Activated T-cell treated with anti-CD3 and anti-CD28 coated beads, Interleukin-2, amount 50 U/mL, for 72 hours (primary cell): ENCODE results near the gene ZNF227. TPM values are rescaled to one million over a fixed set of nuclear protein-coding genes. Genes with fewer than 3 reads are reported as not detected.
"Not testable (repeated sequence)": the region's sequence is repeated elsewhere in the genome, so short reads cannot be mapped to it uniquely, and the experiment has no call there.

Source experiments
- ATAC-seq, 2 donors: fragments of 150-1000 bp; cut with Tn5 transposase; replicated peaks in 1 of 2; 2 replicates each; pipeline ENCODE4 v1.10.0; 2021; ENCODE audit warnings: moderate library complexity in 2 of 2, mild to moderate bottlenecking in 1 of 2
- DNase-seq, 2 donors: peaks; one replicate each; pipeline ENCODE4 v3.0.0; 2021 to 2022; ENCODE audit warnings: mixed read lengths in 1 of 2
- H3K27ac Mint-ChIP-seq: one replicate; pipeline ENCODE4 v1.8.0; 2022; ENCODE audit warnings: mild to moderate bottlenecking, moderate library complexity, mixed read lengths
- H3K27me3 Mint-ChIP-seq: one replicate; pipeline ENCODE4 v1.8.0; 2022; ENCODE audit warnings: low read depth, mixed read lengths
- H3K36me3 Mint-ChIP-seq, 2 donors: one replicate each; pipeline ENCODE4 v1.8.0; 2022; ENCODE audit warnings: mixed read lengths in 2 of 2, mild to moderate bottlenecking in 1 of 2; ENCODE audit not compliant: insufficient read depth in 2 of 2
- H3K4me1 Mint-ChIP-seq: one replicate; pipeline ENCODE4 v1.8.0; 2022; ENCODE audit warnings: low read depth, mixed read lengths
- H3K4me3 Mint-ChIP-seq, 2 donors: one replicate each; pipeline ENCODE4 v1.8.0; 2022; ENCODE audit warnings: mild to moderate bottlenecking in 2 of 2, mixed read lengths in 2 of 2, moderate library complexity in 2 of 2
- H3K9me3 Mint-ChIP-seq, 2 donors: one replicate each; pipeline ENCODE4 v1.8.0; 2022; ENCODE audit warnings: mixed read lengths in 2 of 2
- total RNA-seq, 2 donors: library from RNA; stranded (reverse); gene quantifications; one replicate each; pipeline ENCODE4 v1.2.3, GENCODE V29; 2022

The ZNF227 gene
- 10 to 100 TPM; 31.5 to 36.6 TPM for total RNA-seq

- Mint-ChIP-seq H3K4me1 (peaks cover 31% of the 10 kb centered on the region), H3K4me3 (peak within 1 kb of the TSS; percentile 87 to 95), H3K36me3 (peaks cover 13 to 36% of the 10 kb centered on the region in 2 donors), H3K9me3 (peaks cover 4 to 8% of the 10 kb centered on the region in 2 donors), H3K27ac (peak within 1 kb of the TSS; percentile 83), H3K27me3 (no peaks in the 10 kb centered on the region)
- ATAC-seq (peak; percentile 95 to 98), DNase-seq (peak; percentile 84 to 86)
Observed at GRCh38 chr19:44212250-44212865, at the start of gene ZNF227. TSS of gene ZNF227 (plus strand) at chr19:44212532. CDS start at chr19:44217793, 5,261 bp downstream.

DNA sequence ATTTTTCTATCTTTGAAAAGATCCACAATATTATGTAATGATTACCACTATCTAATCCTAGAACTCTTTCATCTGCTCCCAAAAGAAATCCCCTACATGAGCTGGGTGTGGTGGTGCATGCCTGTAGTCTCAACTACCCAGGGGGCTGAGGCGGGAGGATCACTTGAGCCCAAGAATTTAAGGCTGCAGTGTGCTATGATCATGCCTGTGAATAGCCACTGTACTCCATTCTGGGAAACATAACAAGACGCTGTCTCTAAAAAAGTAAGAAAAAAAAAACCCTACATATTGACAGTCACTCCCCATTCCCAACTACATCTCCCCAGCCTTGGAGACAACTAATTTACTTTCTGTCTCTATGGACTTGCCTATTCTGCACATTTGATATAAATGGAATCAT, 48.5 kb upstream of the ZNF227 start:
- H3K9me3 Mint-ChIP-seq, result peaks cover 13 to 26% of the 10 kb centered on the region in 2 donors
- DNase-seq (no peak), ATAC-seq (no peak)
- no peak overlapping the region for H3K4me3 Mint-ChIP-seq
- H3K36me3 Mint-ChIP-seq, result peaks cover 25 to 41% of the 10 kb centered on the region in 2 donors
- H3K4me1 Mint-ChIP-seq, result peaks cover 31% of the 10 kb centered on the region
- peak overlapping the region; percentile 47 for H3K27ac Mint-ChIP-seq
- no peaks in the 10 kb centered on the region for H3K27me3 Mint-ChIP-seq

- ATAC-seq (no peak), DNase-seq (no peak)
- H3K27me3 Mint-ChIP-seq, result no peaks in the 10 kb centered on the region
- peak overlapping the region; percentile 99 for H3K27ac Mint-ChIP-seq
- H3K36me3 Mint-ChIP-seq, result peaks cover 25 to 46% of the 10 kb centered on the region in 2 donors
- H3K9me3 Mint-ChIP-seq, result peaks cover 13 to 28% of the 10 kb centered on the region in 2 donors
- H3K4me3 Mint-ChIP-seq, result peak overlapping the region; percentile 93 to 99
- peaks cover 32% of the 10 kb centered on the region for H3K4me1 Mint-ChIP-seq
Observed at GRCh38 chr19:44164327-44164672, 48.0 kb upstream of the ZNF227 start.

- DNase-seq (peak; percentile 77 to 85), ATAC-seq (peak; percentile 89)
- H3K36me3 Mint-ChIP-seq, result peaks cover 29 to 51% of the 10 kb centered on the region in 2 donors
- peak within 1 kb of the TSS; percentile 93 to 99 for H3K4me3 Mint-ChIP-seq
- H3K27me3 Mint-ChIP-seq, result no peaks in the 10 kb centered on the region
- H3K4me1 Mint-ChIP-seq, result peaks cover 32% of the 10 kb centered on the region
- peaks cover 13 to 28% of the 10 kb centered on the region in 2 donors for H3K9me3 Mint-ChIP-seq
- peak within 1 kb of the TSS; percentile 99 for H3K27ac Mint-ChIP-seq
Observed at GRCh38 chr19:44164673-44165512, 47.4 kb upstream of the ZNF227 start, which contains the start of gene ZNF226. TSS of gene ZNF226 (plus strand) at chr19:44165100. CDS start at chr19:44170081, 4,981 bp downstream.

- not testable (repeated sequence) for H3K4me3 Mint-ChIP-seq, H3K27ac Mint-ChIP-seq, H3K27me3 Mint-ChIP-seq, DNase-seq, ATAC-seq
- H3K9me3 Mint-ChIP-seq, result peaks cover 20 to 31% of the 10 kb centered on the region in 2 donors
- H3K36me3 Mint-ChIP-seq, result peaks cover 52 to 93% of the 10 kb centered on the region in 2 donors
- peaks cover 21% of the 10 kb centered on the region for H3K4me1 Mint-ChIP-seq
Observed at GRCh38 chr19:44170660-44171059, 41.7 kb upstream of the ZNF227 start.

DNA sequence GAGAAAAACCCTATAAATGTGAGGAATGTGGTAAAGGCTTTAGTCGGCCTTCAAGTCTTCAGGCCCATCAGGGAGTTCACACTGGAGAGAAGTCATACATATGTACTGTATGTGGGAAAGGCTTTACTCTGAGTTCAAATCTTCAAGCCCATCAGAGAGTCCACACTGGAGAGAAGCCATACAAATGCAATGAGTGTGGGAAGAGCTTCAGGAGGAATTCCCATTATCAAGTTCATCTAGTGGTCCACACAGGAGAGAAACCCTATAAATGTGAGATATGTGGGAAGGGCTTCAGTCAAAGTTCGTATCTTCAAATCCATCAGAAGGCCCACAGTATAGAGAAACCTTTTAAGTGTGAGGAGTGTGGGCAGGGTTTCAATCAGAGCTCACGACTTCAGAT, 35.7 kb upstream of the ZNF227 start:
- H3K27ac Mint-ChIP-seq, result no peak overlapping the region
- ATAC-seq, result no peak

DNA sequence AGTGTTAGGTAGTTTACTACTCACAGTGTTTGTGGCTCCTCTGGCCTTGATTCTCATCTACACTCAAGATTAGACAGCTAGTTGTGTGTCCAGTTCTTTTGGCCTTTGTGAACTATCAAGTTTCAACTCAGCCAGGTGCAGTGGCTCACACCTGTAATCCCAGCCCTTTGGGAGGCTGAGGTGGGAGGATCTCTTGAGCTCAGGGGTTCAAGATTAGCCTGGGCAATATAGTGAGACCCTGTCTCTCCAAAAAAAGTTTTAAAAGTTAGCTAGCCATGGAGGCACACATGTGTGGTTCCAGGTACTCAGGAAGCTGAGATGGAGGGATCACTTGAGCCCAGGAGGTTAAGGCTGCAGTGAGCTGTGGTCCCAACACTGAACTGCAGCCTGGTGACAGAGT, 31.4 kb upstream of the ZNF227 start:
- no peak for ATAC-seq
- H3K36me3 Mint-ChIP-seq, result peaks cover 23 to 37% of the 10 kb centered on the region in 2 donors
- no peak for DNase-seq
- no peak overlapping the region for H3K27ac Mint-ChIP-seq
- no peak overlapping the region for H3K4me3 Mint-ChIP-seq
- H3K4me1 Mint-ChIP-seq, result no peaks in the 10 kb centered on the region
- no peaks in the 10 kb centered on the region for H3K27me3 Mint-ChIP-seq
- H3K9me3 Mint-ChIP-seq, result peaks cover 28 to 31% of the 10 kb centered on the region in 2 donors

More for the DNA sequence above, 35.7 kb upstream of the ZNF227 start:
- H3K4me1 Mint-ChIP-seq, result no peaks in the 10 kb centered on the region
- no peak for DNase-seq
- H3K4me3 Mint-ChIP-seq, result no peak overlapping the region
- no peaks in the 10 kb centered on the region for H3K27me3 Mint-ChIP-seq
- H3K9me3 Mint-ChIP-seq, result peaks cover 37 to 41% of the 10 kb centered on the region in 2 donors
- H3K36me3 Mint-ChIP-seq, result peaks cover 49 to 74% of the 10 kb centered on the region in 2 donors

- H3K4me3 Mint-ChIP-seq, result no peak overlapping the region
- H3K27me3 Mint-ChIP-seq, result no peaks in the 10 kb centered on the region
- peaks cover 12 to 25% of the 10 kb centered on the region in 2 donors for H3K36me3 Mint-ChIP-seq
- H3K27ac Mint-ChIP-seq, result no peak overlapping the region
- ATAC-seq, result no peak
- H3K9me3 Mint-ChIP-seq, result peaks cover 19 to 21% of the 10 kb centered on the region in 2 donors
- no peaks in the 10 kb centered on the region for H3K4me1 Mint-ChIP-seq
- no peak for DNase-seq
Observed at GRCh38 chr19:44182145-44182544, 30.2 kb upstream of the ZNF227 start.

- Mint-ChIP-seq H3K36me3 (peaks cover 9 to 15% of the 10 kb centered on the region in 2 donors), H3K4me3 (no peak overlapping the region), H3K27ac (no peak overlapping the region), H3K27me3 (no peaks in the 10 kb centered on the region), H3K4me1 (no peaks in the 10 kb centered on the region), H3K9me3 (peaks cover 19 to 24% of the 10 kb centered on the region in 2 donors)
- ATAC-seq (no peak), DNase-seq (no peak)
Observed at GRCh38 chr19:44190020-44190419, 22.3 kb upstream of the ZNF227 start.

- no peak for ATAC-seq
- Mint-ChIP-seq H3K27ac (no peak overlapping the region), H3K9me3 (peaks cover 19 to 23% of the 10 kb centered on the region in 2 donors), H3K36me3 (peaks cover 13 to 14% of the 10 kb centered on the region in 2 donors), H3K4me1 (no peaks in the 10 kb centered on the region), H3K27me3 (no peaks in the 10 kb centered on the region), H3K4me3 (no peak overlapping the region)
- DNase-seq, result no peak
Observed at GRCh38 chr19:44192127-44192526, 20.2 kb upstream of the ZNF227 start.

DNA sequence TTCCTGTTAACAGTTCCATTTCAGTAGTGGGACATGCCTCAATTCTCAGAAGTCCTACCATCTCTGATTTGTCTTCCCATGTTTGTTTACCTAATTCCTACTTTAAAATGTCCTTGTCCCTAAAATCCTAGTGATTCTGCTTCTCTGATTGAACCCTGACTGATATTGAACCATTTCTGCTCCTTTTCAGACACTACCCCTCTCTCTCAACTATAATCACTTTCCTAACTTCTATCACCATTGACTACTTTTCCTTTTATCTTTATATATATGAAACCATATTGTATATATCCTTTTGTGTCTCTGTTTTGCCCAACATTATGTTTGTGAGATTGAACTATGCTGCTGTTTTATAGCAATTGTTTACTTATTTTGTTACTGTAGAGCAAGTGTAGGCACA, 15.6 kb upstream of the ZNF227 start:
- H3K36me3 Mint-ChIP-seq, result peaks cover 9 to 13% of the 10 kb centered on the region in 2 donors
- no peaks in the 10 kb centered on the region for H3K4me1 Mint-ChIP-seq
- no peaks in the 10 kb centered on the region for H3K27me3 Mint-ChIP-seq
- peaks cover 10 to 12% of the 10 kb centered on the region in 2 donors for H3K9me3 Mint-ChIP-seq
- H3K27ac Mint-ChIP-seq, result no peak overlapping the region
- H3K4me3 Mint-ChIP-seq, result no peak overlapping the region
- DNase-seq, result no peak
- no peak for ATAC-seq

DNA sequence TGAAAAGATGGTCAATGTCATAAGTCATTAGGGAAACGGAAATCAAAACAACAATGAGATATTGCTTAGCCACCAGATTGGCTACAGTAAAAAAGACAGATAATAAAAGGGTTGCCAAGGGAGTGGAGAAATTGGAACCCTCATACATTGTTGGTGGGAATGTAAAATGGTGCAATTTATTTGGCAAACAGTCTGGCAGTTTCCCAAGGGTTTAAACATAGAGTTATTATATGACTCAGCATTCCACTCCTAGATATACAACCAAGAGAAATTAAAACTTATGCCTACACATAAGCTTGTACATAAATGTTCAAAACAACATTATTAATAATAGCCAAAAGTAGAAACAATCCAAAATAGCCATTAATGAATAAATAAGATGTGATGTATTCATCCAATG, 9.9 kb upstream of the ZNF227 start:
- H3K9me3 Mint-ChIP-seq, result peaks cover 7 to 12% of the 10 kb centered on the region in 2 donors
- H3K27ac Mint-ChIP-seq, result no peak overlapping the region
- H3K27me3 Mint-ChIP-seq, result no peaks in the 10 kb centered on the region
- peaks cover 6% of the 10 kb centered on the region for H3K4me1 Mint-ChIP-seq
- ATAC-seq (no peak), DNase-seq (no peak)
- H3K4me3 Mint-ChIP-seq, result no peak overlapping the region
- peaks cover 13 to 21% of the 10 kb centered on the region in 2 donors for H3K36me3 Mint-ChIP-seq

GRCh38 chr19:44202974-44203373, 9.4 kb upstream of the ZNF227 start:
- H3K36me3 Mint-ChIP-seq, result peaks cover 15 to 23% of the 10 kb centered on the region in 2 donors
- peaks cover 11% of the 10 kb centered on the region for H3K4me1 Mint-ChIP-seq
- H3K27ac Mint-ChIP-seq, result no peak overlapping the region
- H3K4me3 Mint-ChIP-seq, result no peak overlapping the region
- no peak for DNase-seq
- no peaks in the 10 kb centered on the region for H3K27me3 Mint-ChIP-seq
- ATAC-seq, result no peak
- H3K9me3 Mint-ChIP-seq, result peaks cover 7 to 13% of the 10 kb centered on the region in 2 donors
